ENCODE results near the gene NFE2.
"Not testable (repeated sequence)": the region's sequence is repeated elsewhere in the genome, so short reads cannot be mapped to it uniquely, and the experiment has no call there.

The NFE2 gene

DNA sequence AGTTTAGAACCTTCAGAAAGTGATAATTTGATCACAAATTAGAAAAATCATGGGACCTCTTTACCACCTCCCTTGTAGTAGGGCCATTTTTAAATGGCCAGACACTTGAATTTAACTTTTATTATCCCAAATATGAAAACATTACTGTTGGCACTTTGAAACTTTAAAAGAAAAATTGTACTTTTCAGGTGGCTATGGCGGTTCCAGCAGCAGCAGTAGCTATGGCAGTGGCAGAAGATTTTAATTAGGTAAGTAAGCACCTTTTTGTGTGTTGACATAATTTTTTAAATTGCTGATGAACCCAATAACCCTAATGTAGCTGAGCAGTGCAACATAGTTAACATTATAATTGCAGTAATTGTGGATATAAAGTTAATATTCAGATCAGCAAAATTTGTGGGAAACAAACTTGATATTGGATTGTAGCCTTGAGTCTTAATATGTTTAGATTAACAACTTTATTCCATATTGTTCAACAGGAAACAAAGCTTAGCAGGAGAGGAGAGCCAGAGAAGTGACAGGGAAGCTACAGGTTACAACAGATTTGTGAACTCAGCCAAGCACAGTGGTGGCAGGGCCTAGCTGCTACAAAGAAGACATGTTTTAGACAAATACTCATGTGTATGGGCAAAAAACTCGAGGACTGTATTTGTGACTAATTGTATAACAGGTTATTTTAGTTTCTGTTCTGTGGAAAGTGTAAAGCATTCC lies 16.6 kb downstream of the NFE2 start:
- DNase-seq (ENCODE audit: low read depth in 3 of 3, low spot score in 1 of 3): not testable (repeated sequence)

DNA sequence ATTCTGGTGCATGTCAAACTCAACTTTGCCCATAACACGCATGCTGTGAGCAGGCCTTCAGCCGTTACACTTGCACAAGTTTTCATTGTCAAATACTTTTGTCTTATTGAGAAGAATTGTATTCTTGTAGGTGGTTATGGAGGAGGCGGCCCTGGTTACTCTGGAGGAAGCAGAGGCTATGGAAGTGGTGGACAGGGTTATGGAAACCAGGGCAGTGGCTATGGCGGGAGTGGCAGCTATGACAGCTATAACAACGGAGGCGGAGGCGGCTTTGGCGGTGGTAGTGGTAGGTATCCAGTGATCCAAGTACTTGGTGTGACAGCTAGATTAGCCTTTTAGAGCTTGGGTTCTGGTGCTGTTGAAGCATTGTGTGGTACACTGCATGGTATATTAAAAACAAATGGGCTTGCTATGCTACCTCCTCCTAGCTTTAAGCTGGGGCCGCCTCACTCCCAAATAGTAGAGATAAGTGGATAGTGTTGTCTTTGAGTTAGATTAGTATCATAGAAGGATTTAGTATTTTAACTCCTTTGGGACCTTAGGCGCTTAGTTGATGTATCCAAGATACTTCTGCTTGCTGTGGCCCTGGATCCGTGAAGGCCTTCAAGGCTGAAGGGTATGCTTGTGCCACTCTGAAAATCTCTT lies 17.7 kb downstream of the NFE2 start:
- DNase-seq (ENCODE audit: low read depth in 3 of 3, low spot score in 1 of 3): no peak

DNA sequence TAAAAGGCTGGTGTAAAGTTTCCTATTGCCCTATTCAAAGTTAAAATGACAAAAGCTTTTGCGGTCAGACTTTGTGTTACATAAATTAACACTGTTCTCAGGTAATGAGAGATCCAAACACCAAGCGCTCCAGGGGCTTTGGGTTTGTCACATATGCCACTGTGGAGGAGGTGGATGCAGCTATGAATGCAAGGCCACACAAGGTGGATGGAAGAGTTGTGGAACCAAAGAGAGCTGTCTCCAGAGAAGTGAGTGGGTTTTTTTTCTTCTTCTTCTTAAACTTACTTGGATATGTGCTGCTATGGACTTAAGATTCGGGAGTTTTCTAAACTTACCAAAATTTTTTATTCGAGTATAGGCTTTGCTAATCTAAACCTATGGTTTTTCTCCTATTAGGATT lies 19.1 kb downstream of the NFE2 start:
- DNase-seq (ENCODE audit: low read depth in 3 of 3, low spot score in 1 of 3): not testable (repeated sequence)

DNA sequence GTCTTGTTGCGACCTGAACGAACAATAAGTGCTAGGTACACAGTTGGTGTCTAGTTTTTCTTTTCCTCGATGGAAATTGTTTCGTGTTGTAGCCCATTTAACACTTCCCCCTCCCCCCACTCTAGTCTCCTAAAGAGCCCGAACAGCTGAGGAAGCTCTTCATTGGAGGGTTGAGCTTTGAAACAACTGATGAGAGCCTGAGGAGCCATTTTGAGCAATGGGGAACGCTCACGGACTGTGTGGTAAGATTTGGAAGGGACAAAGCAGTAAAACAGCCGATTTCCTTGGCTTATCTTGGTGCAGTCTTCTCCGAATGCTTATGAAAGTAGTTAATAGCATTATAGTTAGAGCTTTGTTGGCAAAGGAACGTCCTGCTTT lies 19.6 kb downstream of the NFE2 start:
- not testable (repeated sequence) for DNase-seq (ENCODE audit: low read depth in 3 of 3, low spot score in 1 of 3)

DNA sequence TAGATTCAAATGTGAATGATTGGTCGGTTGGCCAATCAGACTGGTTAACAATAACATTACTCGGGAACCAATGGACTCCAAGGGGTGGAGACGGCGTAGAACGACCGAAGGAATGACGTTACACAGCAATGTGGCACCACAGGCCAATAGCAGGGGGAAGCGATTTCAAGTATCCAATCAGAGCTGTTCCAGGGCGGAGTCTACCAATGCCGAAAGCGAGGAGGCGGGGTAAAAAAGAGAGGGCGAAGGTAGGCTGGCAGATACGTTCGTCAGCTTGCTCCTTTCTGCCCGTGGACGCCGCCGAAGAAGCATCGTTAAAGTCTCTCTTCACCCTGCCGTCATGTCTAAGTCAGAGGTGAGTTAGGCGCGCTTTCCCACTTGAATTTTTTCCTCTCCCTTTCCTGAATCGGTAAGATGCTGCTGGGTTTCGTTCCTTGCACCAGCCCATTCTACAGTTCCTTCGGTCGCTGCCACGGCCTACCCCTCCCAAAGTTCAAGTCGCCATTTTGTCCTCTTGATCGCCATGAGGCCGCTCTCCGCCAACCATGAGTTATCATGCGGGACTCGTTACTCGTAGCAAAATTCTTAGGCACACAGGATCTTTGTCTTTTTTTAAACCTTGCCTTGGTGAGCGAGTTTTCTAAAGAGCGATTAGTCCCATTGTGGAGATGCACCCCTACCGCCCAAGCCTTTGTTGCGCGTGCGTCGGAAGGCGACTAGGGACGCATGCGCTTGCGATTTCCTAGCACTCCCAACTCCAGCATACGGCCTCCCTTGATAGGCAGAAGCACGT lies 20.2 kb downstream of the NFE2 start, which contains the start of gene HNRNPA1:
TSS of gene HNRNPA1 (plus strand) at position 259 of the 793 bp plus-strand sequence. CDS start at position 341, 82 bp downstream.
- peak; percentile 72 to 93 (median 90) for DNase-seq (ENCODE audit: low read depth in 3 of 3, low spot score in 1 of 3)

DNA sequence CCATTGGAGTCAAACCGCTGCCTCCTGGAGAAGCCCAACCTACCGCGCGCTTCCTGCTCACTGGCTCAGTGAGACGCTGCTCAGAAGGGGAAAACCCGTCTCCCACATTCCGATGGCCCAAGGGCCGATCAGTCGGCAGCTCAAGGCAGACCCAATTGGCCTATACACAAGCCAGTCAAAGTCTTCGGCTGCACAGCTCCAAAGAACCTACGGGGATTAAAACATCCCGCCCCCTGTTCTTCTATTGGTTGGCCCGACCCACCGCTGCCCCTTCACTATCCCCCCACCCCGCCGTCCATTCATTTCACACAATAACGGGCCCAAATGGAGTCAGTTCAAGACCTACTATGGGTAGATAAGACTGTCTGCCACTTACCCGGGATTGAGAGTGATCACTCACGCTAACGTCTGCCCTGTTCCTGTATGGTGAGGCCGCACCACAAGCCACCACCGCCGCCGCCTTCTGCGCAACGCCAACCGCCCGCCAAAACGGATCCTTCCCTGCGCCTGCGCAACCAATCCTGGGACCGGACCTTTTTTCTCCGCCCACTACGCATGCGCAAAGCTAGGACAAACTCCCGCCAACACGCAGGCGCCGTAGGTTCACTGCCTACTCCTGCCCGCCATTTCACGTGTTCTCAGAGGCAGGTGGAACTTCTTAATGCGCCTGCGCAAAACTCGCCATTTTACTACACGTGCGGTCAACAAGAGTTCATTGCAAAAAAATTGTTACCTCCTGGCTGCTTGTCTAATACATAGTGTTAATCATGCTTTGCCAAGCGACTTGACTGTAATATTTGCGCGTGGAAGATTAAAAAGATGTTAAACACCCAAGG lies 21.0 kb downstream of the NFE2 start, which contains the start of gene CBX5:
TSS of gene CBX5 (minus strand) at position 491 of the 836 bp plus-strand sequence. CDS start 22,472 bp downstream, outside the sequence.
- DNase-seq (ENCODE audit: low read depth in 3 of 3, low spot score in 1 of 3): peak; percentile 96 to 100 (median 99)

DNA sequence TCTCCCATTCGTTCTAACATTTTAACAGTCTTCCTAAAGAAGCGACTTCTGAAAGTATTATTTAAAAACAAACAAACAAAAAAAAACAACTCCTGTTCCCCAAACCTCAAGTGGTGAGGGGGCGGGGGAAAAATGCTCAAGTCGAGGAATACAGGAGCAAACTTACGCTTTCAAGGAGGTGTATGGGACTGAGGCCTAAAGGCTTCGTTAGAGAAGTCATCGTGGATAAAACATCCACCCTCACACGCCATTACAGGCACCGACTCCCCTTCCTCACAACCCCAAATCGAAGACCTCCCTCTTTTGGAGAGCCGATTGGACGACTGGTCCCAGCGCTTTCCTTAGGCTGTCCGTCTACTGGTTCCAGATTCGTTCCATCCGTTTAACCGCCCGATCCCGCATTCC lies 21.6 kb downstream of the NFE2 start:
- DNase-seq (ENCODE audit: low read depth in 3 of 3, low spot score in 1 of 3): no peak

DNA sequence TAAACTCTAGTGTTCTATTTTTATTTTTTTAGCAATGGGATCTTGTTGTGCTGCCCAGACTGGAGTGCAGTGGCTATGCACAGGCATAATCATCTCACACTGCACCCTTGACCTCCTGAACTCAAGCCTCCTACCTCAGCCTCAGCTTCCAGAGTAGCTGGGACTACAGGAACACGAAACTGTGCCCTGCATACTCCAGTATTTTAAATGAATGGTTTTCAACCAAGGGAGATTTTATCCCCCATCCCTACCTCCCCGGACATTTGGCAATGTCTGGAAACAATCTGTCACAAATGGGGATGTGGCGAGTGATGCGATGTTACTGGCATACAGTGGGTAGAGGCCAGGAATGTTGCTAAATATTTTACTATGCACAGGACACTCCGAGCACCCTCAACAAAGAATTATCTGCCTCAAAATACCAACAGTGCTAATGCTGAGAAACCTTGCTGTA lies 23.0 kb downstream of the NFE2 start:
- DNase-seq (ENCODE audit: low read depth in 3 of 3, low spot score in 1 of 3): no peak

DNA sequence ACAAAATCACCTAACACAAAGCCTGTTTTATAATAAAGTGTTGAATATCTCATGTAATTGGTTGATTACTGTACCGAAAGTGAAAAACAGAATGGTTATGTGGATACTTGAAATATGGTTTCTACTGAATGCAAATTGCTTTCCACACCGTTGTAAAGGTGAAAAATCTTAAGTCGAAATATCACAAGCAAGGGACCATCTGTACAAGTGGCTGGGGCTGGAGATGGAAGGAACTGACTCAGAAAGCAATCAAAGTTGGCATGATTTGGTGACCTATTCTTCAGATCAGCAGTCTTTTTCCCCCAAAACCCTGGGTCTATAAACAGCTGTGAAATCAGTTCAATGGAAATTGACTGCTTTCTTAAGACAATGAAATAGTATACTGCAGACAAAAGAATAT lies 24.4 kb downstream of the NFE2 start:
- DNase-seq (ENCODE audit: low read depth in 3 of 3, low spot score in 1 of 3): no peak

DNA sequence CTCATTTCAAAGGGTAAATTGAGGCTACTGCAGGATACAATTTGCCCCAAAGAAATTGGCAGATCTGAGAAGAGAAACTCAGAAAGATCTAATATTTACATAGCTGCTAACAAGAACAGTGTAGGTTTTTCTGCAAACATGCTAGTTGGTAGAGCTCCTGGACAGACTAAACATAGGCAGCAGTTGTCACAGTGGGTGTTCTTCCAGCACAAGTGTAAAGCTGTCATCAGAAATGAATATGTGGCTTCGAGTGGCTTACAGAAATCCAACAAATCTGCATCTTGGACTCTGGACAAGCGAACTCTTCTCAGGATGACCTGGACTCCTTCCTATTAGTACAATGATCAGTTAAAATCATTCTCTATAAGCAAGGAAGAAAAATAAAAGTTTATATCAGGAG lies 26.8 kb downstream of the NFE2 start:
- no peak for DNase-seq (ENCODE audit: low read depth in 3 of 3, low spot score in 1 of 3)

DNA sequence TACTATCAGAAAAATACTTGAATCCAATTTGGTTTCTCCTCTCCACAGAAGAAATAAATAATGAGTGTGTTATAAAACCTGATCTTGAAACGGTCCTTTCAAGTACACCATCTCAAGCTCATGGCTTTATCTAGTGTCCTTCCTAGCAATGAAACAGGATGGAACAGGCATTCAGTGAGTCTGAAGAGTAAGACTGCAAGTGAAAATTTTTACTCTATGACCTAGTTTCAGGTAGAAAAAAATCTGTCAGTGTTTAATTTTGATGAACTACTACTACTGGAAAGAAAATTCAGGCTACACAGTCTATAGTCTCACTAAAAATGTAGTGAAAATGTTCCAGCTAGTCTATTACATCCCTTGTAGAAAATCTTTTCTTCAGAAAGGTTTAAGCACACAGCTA lies 28.6 kb downstream of the NFE2 start:
- no peak for DNase-seq (ENCODE audit: low read depth in 3 of 3, low spot score in 1 of 3)

DNA sequence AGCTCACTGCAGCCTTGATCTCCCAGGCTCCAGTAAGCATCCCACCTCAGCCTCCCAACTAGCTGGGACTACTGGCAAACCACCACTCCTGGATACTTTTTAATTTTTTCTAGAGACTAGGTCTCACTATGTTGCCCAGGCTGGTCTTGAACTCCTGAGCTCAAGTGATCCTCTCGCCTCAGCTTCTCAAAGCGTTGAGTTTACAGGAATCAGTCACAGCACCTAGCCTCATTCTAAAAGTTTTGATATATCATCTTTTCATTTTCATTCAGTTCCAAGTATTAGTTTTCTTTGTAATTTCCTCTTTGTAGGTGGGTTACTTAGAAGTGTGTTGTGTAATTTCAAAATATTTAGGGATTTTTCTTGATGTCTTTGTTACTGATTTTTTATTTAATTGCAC lies 30.5 kb downstream of the NFE2 start:
- no peak for DNase-seq (ENCODE audit: low read depth in 3 of 3, low spot score in 1 of 3)

DNA sequence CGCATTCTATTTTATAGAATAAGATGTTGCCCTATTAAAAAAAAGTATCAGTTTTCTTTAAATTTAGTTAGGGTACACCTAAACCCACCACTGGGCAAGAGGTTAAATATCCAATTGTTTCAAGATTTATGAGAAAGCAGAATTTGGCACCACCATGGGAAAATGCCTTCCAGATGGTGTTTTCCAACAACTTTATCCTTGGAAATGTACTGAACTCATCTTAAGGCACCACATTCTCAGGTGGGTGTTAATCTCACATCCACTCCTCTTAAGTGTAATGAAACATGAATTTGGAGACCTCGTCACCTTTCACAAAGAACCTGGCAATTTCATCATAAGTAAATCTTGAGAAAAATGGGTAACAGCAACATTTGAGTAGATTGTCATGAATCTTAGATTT lies 34.0 kb downstream of the NFE2 start:
- no peak for DNase-seq (ENCODE audit: low read depth in 3 of 3, low spot score in 1 of 3)

DNA sequence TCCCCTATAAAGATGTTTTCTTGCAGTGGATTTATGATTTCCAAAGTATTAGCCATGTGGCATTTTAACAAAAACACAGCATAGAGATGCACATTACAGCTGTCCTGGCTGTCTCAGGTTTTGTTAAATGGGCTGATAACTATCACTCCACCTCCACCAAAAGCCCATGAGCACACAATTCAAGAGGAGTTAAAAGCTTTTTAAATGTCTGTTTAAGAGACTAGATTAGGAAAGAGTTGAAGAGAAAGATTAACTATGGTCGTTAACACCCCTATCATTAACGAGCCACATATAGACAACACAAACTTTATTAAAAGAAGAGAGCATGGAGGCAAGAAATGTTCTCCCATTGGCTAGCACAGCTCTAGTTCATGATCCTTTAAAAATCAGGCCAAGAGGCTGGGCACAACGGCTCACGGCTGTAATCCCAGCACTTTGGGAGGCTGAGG lies 35.4 kb downstream of the NFE2 start:
- no peak for DNase-seq (ENCODE audit: low read depth in 3 of 3, low spot score in 1 of 3)

DNA sequence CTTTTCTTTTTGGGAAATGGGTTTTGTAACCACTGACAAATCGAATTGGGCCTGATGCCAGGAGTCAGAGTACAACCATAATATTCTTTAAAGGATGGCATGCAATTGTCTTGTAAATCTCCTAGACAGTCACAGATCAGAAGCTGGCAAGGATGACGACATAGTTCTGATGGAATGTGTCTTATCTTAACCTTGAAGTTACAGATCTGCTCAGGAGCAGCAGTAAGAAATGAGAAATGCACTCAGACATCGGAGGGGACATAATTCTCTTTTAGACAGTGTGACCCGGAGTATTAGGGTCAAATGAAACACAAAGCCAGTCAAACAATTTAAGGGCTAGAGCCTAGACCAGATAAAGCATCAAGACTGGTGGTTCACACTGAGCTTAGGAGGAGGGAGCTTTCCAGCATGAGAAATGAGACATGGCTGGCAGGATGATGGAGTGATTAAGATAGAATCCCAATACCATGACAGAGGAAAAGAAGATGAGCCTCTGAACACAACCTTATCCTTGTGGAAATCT lies 38.4 kb downstream of the NFE2 start:
- DNase-seq (ENCODE audit: low read depth in 3 of 3, low spot score in 1 of 3): no peak

DNA sequence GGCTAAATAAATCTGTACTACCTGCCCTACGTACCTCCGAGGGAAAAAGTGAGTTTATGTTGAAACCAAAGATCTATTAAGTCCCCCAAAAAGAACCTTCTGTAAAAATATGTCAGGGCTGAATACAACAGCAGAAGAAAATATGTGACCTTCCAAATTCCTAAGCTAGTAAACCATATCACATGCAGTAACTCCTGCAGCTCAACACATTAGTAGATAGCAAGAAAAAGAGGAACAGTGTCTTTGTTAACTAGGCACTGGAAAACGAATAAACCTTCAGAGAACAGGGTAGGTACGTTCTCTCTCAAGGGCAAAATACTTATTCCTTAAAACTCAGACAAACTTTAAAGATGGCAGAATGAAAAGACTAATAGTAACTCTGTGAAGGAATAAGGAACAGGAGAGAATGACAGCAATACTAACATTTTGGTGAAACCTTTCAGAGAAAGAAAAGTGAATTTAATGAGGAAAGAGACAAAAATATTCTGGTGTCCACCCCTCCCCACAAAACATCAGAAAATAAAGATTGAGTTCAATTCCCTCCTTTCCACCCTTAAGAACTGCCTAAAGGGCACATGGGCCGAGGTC lies 38.9 kb downstream of the NFE2 start:
- DNase-seq (ENCODE audit: low read depth in 3 of 3, low spot score in 1 of 3): no peak

DNA sequence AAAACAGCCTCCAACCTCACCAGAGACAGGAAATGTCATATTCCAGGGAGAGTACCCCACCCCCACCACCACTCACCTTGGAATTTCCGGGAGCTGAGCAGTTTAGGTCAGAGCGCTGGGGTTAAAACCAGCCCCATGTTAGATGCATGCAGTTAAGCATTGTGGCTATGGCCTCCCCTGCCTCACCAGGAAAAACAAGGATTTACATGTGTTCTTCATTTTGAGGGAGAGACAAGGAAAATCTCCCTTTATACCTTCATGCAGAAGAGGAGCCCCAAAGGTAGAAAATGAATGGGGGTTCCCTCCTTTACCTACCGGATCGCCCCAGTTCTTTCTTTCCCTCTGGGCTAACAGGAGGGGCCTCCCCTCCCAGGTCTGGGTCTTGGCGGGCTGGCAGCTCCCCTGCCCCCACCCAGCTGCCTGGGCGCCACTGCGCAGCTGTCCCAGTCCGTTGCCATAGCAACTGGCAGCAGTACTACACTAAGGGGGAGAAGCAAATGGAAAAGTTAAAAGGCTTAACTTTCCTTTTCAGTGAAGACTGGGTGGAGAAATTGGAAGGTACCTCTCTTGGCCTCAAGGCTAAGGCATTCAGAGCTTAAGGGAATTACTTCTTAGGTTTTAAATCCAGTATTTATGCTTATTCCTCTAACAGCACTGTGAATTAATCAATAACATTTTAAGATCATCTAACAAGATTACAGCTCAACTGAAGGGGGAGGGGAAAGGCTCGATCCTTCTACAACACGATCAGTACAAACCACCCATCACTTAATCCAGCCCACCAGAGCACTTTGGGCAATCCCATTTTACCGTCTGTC lies 41.4 kb downstream of the NFE2 start:
- no peak for DNase-seq (ENCODE audit: low read depth in 3 of 3, low spot score in 1 of 3)

DNA sequence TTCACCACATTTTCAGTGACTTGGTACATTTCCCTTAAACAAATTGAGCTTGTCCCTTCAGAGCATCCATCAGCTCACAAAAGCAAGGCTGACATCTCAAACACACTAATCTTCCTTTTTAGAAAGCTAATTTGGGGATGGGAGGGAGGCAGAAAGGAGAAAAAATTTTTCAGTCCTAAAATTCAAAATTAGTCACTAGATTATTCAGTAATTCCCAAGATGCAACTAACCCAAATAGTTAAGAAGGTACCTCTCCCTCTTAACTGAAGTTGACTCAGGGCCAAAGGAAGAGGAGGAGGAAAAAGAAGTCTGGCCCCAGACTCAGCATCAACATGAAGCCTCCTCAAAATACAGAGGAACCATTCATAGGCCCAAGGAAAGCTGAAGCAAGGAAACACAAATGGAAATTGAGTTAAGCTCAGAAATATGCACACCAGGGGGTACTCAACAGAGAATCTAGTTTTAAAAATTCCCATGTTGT lies 42.6 kb downstream of the NFE2 start:
- DNase-seq (ENCODE audit: low read depth in 3 of 3, low spot score in 1 of 3): no peak

DNA sequence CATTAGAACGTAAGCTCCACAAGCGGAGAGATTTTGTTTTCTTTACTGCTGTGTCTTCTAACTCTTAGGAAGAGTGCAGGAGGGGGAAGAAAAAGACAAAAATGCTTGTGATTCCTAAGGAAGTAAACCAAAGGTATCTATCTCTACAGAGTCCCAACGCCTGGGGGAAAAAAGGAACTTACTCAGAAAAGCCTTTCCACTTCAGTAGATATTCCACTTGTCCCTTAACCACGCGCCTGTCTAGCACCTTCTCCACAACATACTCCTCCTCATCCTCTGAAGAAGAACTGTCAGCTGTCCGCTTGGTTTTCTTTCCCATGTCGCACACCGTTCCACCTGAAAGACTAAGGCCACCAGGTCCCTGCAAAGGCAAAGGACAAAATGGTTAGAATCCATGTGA lies 43.5 kb downstream of the NFE2 start:
- DNase-seq (ENCODE audit: low read depth in 3 of 3, low spot score in 1 of 3): no peak
